IPS-18c (cell line): ENCODE results near the gene ADGRL3.

Experiments used
- H3K4me3 ChIP-seq: 2 replicates; pipeline ENCODE4 v1.7.0; 2013; ENCODE audit warnings: low read depth, mild to moderate bottlenecking, low read length, moderate library complexity; ENCODE audit not compliant: insufficient read depth
- H3K9me3 ChIP-seq: one replicate; pipeline ENCODE4 v1.6.1; 2013; ENCODE audit warnings: mild to moderate bottlenecking, low read length, moderate library complexity; ENCODE audit not compliant: control insufficient read depth, insufficient read depth

Gene ADGRL3

DNA sequence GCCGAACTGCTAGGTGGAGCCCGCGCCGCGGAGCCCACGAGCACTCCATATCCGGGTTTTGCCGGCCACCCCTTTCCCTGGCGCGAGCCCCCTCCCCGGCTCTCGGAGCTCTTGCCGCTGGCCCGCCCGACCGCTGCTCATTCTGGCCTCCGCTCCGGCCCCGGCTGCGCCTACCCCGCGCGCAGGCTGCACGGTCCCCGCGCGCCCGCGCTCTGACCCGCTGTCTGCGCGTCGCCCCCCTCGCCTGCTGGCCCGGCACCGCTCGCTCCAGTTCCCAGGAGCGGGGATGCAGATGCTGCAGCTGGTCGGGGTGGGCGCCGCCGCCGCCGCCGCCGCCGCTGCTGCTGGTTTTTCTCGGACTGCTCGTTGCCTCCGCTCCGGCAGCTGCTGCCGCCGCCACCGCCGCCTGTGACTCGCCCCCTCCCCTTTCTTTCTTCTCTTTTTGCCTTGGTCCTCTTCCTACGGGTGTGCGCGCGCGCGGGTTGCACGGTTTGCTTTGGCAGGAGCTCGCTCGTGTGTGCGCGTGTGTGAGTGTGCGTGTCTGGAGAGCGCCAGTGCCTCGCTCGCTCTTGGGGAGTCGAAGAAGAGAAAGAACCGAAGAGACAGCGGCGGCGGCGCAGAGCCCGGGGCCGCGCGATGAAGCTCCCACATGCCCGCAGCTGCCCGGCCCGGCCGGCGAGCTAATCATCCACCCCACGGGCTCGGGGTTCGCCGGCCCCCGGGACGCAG, at the start of gene ADGRL3:
Gene ADGRL3 (plus strand): TSS at position 140 of the 729 bp plus-strand sequence.
- Histone ChIP-seq H3K4me3 (peak within 1 kb of the TSS; percentile 81), H3K9me3 (peaks cover 3% of the 10 kb centered on the region)

DNA sequence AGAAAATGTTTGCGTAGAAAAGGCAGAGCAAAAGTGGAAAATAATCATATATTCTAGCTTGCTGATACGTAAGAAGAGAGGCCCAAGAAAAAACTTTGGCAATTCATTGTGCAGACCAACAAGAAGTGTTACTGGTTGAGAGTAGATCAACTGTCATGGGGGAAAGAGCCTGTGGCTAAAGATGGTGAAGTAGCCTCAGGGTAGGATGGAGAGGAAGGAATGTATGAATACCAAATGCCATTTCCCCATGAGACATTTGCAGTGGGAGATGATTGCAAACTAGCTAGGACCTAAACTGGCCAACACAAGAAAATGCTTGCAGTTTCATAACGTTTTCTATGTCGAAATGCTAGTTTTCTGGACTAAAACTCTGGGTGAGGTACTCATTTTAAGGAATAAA, 47.7 kb upstream of the ADGRL3 start:
- no peaks in the 10 kb centered on the region for H3K9me3 ChIP-seq

DNA sequence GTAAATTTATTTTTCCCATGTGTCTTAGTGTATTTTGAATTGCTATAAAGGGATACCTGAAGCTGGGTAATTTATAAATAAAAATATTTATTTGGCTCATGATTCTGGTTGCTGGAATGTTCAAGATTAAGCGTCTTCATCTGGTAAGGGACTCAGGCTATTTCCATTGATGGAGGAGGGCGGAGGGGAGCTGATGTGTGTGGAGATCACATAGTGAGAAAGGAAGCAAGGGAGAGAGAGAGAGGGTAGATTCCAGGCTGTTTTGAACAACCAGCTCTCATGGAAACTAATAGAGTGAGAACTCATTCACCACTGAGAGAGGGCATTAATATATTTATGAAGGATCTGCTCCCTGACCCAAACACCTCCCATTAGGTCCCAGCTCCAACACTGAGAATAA, 39.6 kb upstream of the ADGRL3 start:
- no peak overlapping the region for H3K4me3 ChIP-seq
- no peaks in the 10 kb centered on the region for H3K9me3 ChIP-seq

More for the DNA sequence above, 47.7 kb upstream of the ADGRL3 start:
- no peak overlapping the region for H3K4me3 ChIP-seq

- Histone ChIP-seq H3K4me3 (no peak overlapping the region), H3K9me3 (no peaks in the 10 kb centered on the region)
Measured at GRCh38 chr4:61162116-61162515, 38.0 kb upstream of the ADGRL3 start.

- no peaks in the 10 kb centered on the region for H3K9me3 ChIP-seq
- no peak overlapping the region for H3K4me3 ChIP-seq
Measured at GRCh38 chr4:61173799-61174198, 26.3 kb upstream of the ADGRL3 start.

- H3K4me3 ChIP-seq = no peak overlapping the region
Measured at GRCh38 chr4:61175495-61175894, 24.6 kb upstream of the ADGRL3 start.

DNA sequence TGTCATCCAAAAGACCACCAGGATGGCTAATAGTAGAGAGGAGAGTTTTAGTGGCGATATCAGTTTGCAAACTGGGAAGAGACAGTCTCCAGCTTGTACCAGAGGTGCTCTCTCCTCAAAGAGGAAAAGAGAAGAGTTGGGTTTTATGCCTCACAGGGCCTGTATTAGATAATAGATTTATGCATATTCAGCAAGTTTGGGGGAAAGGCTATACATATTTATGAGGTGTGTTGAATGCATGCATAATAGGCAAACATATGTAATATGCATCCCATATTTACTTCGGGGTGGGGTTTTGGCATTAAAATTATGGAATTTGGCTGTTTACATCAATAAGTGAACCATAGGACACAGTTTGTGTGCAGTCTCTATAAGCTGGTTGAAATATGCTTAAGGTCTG, 22.8 kb upstream of the ADGRL3 start:
- no peaks in the 10 kb centered on the region for H3K9me3 ChIP-seq
- H3K4me3 ChIP-seq = no peak overlapping the region

More at GRCh38 chr4:61175495-61175894, 24.6 kb upstream of the ADGRL3 start:
- no peaks in the 10 kb centered on the region for H3K9me3 ChIP-seq

GRCh38 chr4:61180405-61180804, 19.7 kb upstream of the ADGRL3 start:
- H3K4me3 ChIP-seq = no peak overlapping the region
- no peaks in the 10 kb centered on the region for H3K9me3 ChIP-seq

GRCh38 chr4:61182915-61183314, 17.2 kb upstream of the ADGRL3 start:
- H3K9me3 ChIP-seq = no peaks in the 10 kb centered on the region

GRCh38 chr4:61185288-61185687, 14.8 kb upstream of the ADGRL3 start:
- Histone ChIP-seq H3K4me3 (no peak overlapping the region), H3K9me3 (no peaks in the 10 kb centered on the region)

More at GRCh38 chr4:61182915-61183314, 17.2 kb upstream of the ADGRL3 start:
- H3K4me3 ChIP-seq = no peak overlapping the region

- Histone ChIP-seq H3K4me3 (no peak overlapping the region), H3K9me3 (no peaks in the 10 kb centered on the region)
Measured at GRCh38 chr4:61192392-61192791, 7.7 kb upstream of the ADGRL3 start.

GRCh38 chr4:61193863-61194262, 6.3 kb upstream of the ADGRL3 start:
- no peak overlapping the region for H3K4me3 ChIP-seq
- H3K9me3 ChIP-seq = no peaks in the 10 kb centered on the region

DNA sequence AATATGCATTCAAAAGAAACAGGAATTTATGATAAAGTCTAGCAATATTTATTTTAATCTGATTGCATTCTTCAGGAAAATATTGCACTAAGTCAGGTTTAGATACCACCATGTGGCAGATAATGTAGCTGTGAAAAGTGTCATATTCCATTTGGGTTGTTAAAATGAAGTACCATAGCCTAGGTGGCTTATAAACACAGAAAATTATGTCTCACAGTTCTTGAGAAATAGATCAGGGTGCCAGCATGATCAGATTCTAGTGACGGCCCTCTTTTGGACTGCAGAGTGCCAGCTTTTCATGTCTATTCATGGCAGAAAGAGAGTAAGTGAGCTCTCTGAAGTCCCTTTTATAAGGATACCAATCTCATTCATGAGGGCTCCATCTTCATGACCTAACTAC, 5.6 kb upstream of the ADGRL3 start:
- Histone ChIP-seq H3K4me3 (no peak overlapping the region), H3K9me3 (no peaks in the 10 kb centered on the region)

GRCh38 chr4:61195101-61195500, 5.0 kb upstream of the ADGRL3 start:
- Histone ChIP-seq H3K9me3 (no peaks in the 10 kb centered on the region), H3K4me3 (no peak overlapping the region)

- Histone ChIP-seq H3K9me3 (peaks cover 3% of the 10 kb centered on the region), H3K4me3 (no peak overlapping the region)
Measured at GRCh38 chr4:61198686-61199085, 1.4 kb upstream of the ADGRL3 start.

DNA sequence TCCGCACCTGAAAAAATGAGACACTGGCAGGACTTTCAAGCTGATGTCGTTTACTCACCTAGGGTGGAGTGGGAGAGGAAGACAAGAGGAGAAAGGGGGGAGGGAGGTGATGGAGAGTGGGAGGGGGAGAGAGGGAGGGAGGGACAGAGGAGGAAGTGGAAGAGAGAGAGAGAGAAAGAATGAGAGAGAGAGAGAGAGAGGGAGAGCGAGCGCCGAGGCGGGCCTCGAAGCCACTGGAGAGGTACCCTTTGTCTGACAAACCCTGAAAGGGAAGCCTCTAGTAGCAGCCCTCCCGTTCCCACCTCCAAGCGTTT, 296 bp upstream of the ADGRL3 start:
- Histone ChIP-seq H3K4me3 (peak overlapping the region; percentile 81; the same call in 1 of the 2 replicates), H3K9me3 (peaks cover 3% of the 10 kb centered on the region)

- H3K4me3 ChIP-seq = peak overlapping the region; percentile 81
- H3K9me3 ChIP-seq = peaks cover 3% of the 10 kb centered on the region
Measured at GRCh38 chr4:61200916-61201526, 895 bp downstream of the ADGRL3 start.

GRCh38 chr4:61201561-61201960, 1.4 kb downstream of the ADGRL3 start:
- peak overlapping the region; percentile 81 for H3K4me3 ChIP-seq
- peaks cover 3% of the 10 kb centered on the region for H3K9me3 ChIP-seq
